A673 (cell line): ENCODE data around the gene GOSR1. TPM values are rescaled to one million over a fixed set of nuclear protein-coding genes. Genes with fewer than 3 reads are reported as not detected.
"Not testable (repeated sequence)": the region's sequence is repeated elsewhere in the genome, so short reads cannot be mapped to it uniquely, and the experiment has no call there.

Experiments
- BruUV-seq: library from RNA; stranded (reverse); fragments of 400-500 nt; replicated peaks from 2 replicates; lab custom pipeline; 2021; lab: Mats Ljungman, UMichigan
- CTCF ChIA-PET: fragments of 300-600 bp; sonication (Branson Sonifier 250); formaldehyde crosslinking; loops from one replicate; lab custom pipeline; 2022; ENCODE audit warnings: antibody characterized with exemption; lab: Charles Lee
- POLR2A ChIA-PET: fragments of 300-600 bp; sonication (Branson Sonifier 250); formaldehyde crosslinking; loops from one replicate; lab custom pipeline; 2022; ENCODE audit warnings: antibody characterized with exemption; ENCODE audit not compliant: low non-redundant PET; lab: Charles Lee
- DNase-seq: peaks from one replicate; pipeline ENCODE4 v3.0.0-alpha.2; 2015; ENCODE audit warnings: low spot score
- H3K27ac ChIP-seq: fragments of 200-600 bp; sonication (generic); 2 replicates; pipeline ENCODE4 v1.5.1; 2016; ENCODE audit warnings: mixed run types, low read depth, mild to moderate bottlenecking, mixed read lengths, antibody characterized with exemption, low read length; ENCODE audit not compliant: poor library complexity, severe bottlenecking
- H3K27me3 ChIP-seq: fragments of 200-600 bp; sonication (generic); replicated peaks from 2 replicates; pipeline ENCODE4 v1.6.1; 2017; ENCODE audit warnings: mixed run types, low read depth, mild to moderate bottlenecking, mixed read lengths, antibody characterized with exemption, low read length; ENCODE audit not compliant: insufficient read depth, poor library complexity
- H3K36me3 ChIP-seq: fragments of 200-600 bp; sonication (generic); 2 replicates; pipeline ENCODE4 v1.6.1; 2016; ENCODE audit warnings: mixed run types, mild to moderate bottlenecking, mixed read lengths, antibody characterized with exemption, low read length; ENCODE audit not compliant: insufficient read depth, poor library complexity, severe bottlenecking
- H3K4me1 ChIP-seq: fragments of 200-600 bp; sonication (generic); 2 replicates; pipeline ENCODE4 v1.6.1; 2017; ENCODE audit warnings: mixed run types, mild to moderate bottlenecking, mixed read lengths, antibody characterized with exemption, low read length; ENCODE audit not compliant: insufficient read depth, poor library complexity, severe bottlenecking
- H3K4me3 ChIP-seq: fragments of 200-600 bp; sonication (generic); 2 replicates; pipeline ENCODE4 v1.5.1; 2016; ENCODE audit warnings: low read depth, mixed run types, mild to moderate bottlenecking, mixed read lengths, low read length; ENCODE audit not compliant: poor library complexity, severe bottlenecking
- H3K9me3 ChIP-seq: fragments of 200-600 bp; sonication (generic); 2 replicates; pipeline ENCODE4 v1.6.1; 2016; ENCODE audit warnings: mixed run types, low read depth, mild to moderate bottlenecking, mixed read lengths, antibody characterized with exemption, low read length; ENCODE audit not compliant: poor library complexity, severe bottlenecking
- EZH2 ChIP-seq: fragments of 200-600 bp; sonication (generic); IDR thresholded peaks from 2 replicates; pipeline ENCODE4 v1.6.1; 2017; ENCODE audit warnings: borderline replicate concordance, low read depth, mild to moderate bottlenecking, mixed read lengths, antibody characterized with exemption, low read length; ENCODE audit not compliant: poor library complexity, severe bottlenecking
- intact Hi-C: fragments of 100-400 bp; cut with micrococcal nuclease; formaldehyde crosslinking; loops from one replicate; pipeline ENCODE4 v1.10.0; 2022; ENCODE audit not compliant: unreplicated experiment
- total RNA-seq: library from RNA; stranded (reverse); gene quantifications from 2 replicates; pipeline ENCODE4 v1.2.3, GENCODE V29; 2021
- TF ChIP-seq, protein P1 (sequence below): fragments of 300-800, 200-600 bp; sonication (generic); conservative IDR thresholded peaks from 2 replicates; pipeline ENCODE4 v1.5.1; 2017; ENCODE audit warnings: low read depth, mild to moderate bottlenecking, antibody characterized with exemption, low read length, moderate library complexity, mixed read lengths

The GOSR1 gene
- total RNA-seq, 1 experiment from 2014 or later, result 69.1 TPM

GRCh38 chr17:30549864-30550511 is 72.8 kb downstream of the GOSR1 start:
- Histone ChIP-seq H3K27ac (no peak overlapping the region), H3K9me3 (no peaks in the 10 kb centered on the region), H3K4me1 (no peaks in the 10 kb centered on the region), H3K4me3 (no peak overlapping the region), H3K36me3 (no peaks in the 10 kb centered on the region), H3K27me3 (no peaks in the 10 kb centered on the region)
- no peak for DNase-seq
- BruUV-seq, result no TSS peak
- no peak for TF ChIP-seq EZH2
- TF ChIP-seq, protein P1, sequence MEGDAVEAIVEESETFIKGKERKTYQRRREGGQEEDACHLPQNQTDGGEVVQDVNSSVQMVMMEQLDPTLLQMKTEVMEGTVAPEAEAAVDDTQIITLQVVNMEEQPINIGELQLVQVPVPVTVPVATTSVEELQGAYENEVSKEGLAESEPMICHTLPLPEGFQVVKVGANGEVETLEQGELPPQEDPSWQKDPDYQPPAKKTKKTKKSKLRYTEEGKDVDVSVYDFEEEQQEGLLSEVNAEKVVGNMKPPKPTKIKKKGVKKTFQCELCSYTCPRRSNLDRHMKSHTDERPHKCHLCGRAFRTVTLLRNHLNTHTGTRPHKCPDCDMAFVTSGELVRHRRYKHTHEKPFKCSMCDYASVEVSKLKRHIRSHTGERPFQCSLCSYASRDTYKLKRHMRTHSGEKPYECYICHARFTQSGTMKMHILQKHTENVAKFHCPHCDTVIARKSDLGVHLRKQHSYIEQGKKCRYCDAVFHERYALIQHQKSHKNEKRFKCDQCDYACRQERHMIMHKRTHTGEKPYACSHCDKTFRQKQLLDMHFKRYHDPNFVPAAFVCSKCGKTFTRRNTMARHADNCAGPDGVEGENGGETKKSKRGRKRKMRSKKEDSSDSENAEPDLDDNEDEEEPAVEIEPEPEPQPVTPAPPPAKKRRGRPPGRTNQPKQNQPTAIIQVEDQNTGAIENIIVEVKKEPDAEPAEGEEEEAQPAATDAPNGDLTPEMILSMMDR, result no peak
- intact Hi-C loops, result loop anchor here (10.0 kb wide), 1 partner anchor 45 kb away; no protein-coding TSS in a partner anchor
- ChIA-PET CTCF (no interaction called here), POLR2A (no interaction called here)

GRCh38 chr17:30550512-30551273 is 73.5 kb downstream of the GOSR1 start:
- Histone ChIP-seq H3K9me3 (no peaks in the 10 kb centered on the region), H3K36me3 (no peaks in the 10 kb centered on the region), H3K4me1 (no peaks in the 10 kb centered on the region), H3K27me3 (no peaks in the 10 kb centered on the region), H3K27ac (no peak overlapping the region), H3K4me3 (no peak overlapping the region)
- BruUV-seq, result no TSS peak
- TF ChIP-seq, protein P1, result no peak
- TF ChIP-seq EZH2, result no peak
- intact Hi-C loops, result loop anchor here (10.0 kb wide), 1 partner anchor 46 kb away; no protein-coding TSS in a partner anchor
- ChIA-PET CTCF (no interaction called here), POLR2A (no interaction called here)
- no peak for DNase-seq

- DNase-seq, H3K9me3 ChIP-seq, H3K4me1 ChIP-seq, BruUV-seq, H3K4me3 ChIP-seq, POLR2A ChIA-PET, H3K27me3 ChIP-seq, CTCF ChIA-PET, H3K36me3 ChIP-seq, H3K27ac ChIP-seq: not testable (repeated sequence)
- intact Hi-C loops, result loop anchor here (10.0 kb wide), 1 partner anchor 47 kb away; no protein-coding TSS in a partner anchor
Observed at GRCh38 chr17:30551274-30551995, 74.2 kb downstream of the GOSR1 start.
